22Rv1 (cell line): ENCODE data around the gene LRRC61.

ENCODE experiments used
- CTCF ChIP-seq: fragments of 450-650 bp; IDR thresholded peaks from 2 replicates; pipeline ENCODE4 v1.5.1; 2017; ENCODE audit warnings: mild to moderate bottlenecking
- ZFX ChIP-seq: fragments of 450-650 bp; IDR thresholded peaks from 2 replicates; pipeline ENCODE4 v1.6.1; 2017; ENCODE audit warnings: antibody characterized with exemption, borderline replicate concordance

GRCh38 chr7:150326657-150327268 is 3.6 kb downstream of the LRRC61 start:
- TF ChIP-seq CTCF (no peak), ZFX (no peak)
